GM19468 (cell line): ENCODE measurements around the gene COL8A2.

ENCODE experiments used
- ATAC-seq: cut with Tn5 transposase; IDR thresholded peaks from one replicate; pipeline ENCODE4 v1.9.1; 2021; ENCODE audit warnings: mild to moderate bottlenecking, moderate library complexity, moderate number of reproducible peaks; ENCODE audit not compliant: unreplicated experiment; ENCODE audit errors: extremely low read depth

Gene COL8A2

GRCh38 chr1:36116901-36117300 lies 8.1 kb downstream of the COL8A2 start:
- ATAC-seq = no peak

DNA sequence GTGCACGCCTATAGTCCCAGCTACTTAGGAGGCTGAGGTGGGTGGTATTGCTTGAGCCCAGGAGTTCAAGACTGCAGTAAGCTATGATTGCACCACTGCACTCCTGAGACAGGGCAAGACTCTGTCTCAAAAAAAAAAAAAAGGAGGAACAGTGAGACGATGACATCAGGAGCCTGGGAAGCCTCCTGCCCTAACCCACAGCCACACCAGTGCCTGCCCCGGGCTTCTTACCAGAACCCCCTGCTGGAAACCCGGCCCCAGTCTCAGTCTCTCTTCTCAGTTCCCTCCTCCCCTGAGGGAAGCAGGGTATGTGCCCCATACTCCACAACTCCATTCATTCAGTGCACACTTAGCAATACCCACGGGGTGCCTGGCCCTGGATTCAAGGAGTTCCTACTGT lies 9.1 kb downstream of the COL8A2 start:
- no peak for ATAC-seq

- ATAC-seq = no peak
These were observed 9.8 kb downstream of the COL8A2 start for GRCh38 chr1:36115200-36115669.

DNA sequence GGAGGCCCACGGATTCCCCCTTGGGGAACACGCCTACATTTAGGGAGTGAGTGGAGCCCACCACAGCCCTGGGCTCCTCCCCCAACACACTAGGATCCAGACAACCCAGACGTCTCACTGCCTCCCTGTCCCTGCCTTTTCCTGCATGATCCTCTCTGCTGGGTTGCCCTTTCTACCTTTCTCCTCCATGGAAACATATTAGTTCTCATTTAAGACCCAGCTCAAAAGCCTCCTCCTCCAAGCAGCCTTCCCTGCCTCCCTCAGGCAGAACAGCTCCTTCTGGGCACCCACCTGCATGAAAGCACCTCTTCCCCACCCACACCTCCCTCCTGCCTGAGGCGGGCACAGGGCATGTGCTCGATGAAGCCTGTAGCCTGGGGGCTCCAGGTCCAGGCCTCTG lies 10.7 kb downstream of the COL8A2 start:
- ATAC-seq = no peak

GRCh38 chr1:36112823-36113222 lies 12.2 kb downstream of the COL8A2 start:
- no peak for ATAC-seq

DNA sequence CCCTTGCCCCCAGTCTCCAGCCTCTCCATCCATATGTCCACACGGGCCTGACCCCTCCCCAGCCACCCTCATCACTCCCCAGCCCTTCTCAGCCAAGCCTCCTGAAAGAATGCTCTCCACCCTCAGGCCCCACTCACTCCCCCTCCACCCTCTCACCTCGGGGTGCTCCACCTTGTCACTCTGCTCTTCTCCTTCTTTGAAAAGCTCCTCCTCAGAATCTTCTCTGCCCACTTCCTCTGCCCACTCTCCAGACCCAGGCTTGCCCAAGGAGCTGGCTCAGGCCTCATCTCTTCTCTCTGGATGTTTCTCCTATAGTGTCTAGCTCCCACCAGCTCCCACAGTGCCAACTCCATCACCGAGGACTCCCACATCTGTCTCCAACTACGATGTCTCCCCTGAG lies 13.9 kb downstream of the COL8A2 start:
- ATAC-seq = no peak

DNA sequence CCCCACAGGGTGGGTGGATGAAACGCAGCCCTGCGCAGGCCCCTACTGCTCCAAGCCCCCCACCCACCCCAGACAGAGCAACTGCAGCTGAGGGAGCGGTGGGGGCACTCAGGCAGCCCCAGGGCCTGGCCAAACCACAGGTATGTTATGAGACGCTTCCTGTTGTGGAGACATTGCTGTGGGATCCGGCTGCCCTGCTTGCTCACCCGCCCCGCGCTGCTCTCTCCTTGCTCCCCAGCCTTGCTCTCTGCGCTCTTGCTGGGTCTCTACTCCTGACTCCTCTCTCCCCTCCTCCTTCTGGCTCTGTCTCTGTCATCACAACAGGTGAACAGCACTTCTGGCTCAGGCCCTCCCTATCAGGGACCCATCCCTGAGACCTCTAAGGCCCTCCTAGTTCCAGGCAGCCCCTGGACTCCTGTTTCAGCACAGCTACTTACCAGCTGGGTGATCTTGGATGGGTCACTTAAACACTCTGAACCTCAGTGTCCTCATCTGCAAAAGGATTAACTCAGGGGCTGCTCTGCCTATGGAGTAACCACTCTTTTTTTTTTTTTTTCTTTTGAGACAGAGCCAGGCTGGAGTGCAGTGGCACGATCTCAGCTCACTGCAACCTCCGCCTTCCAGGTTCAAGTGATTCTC lies 15.9 kb downstream of the COL8A2 start:
- ATAC-seq = no peak

- no peak for ATAC-seq
These were observed 16.7 kb downstream of the COL8A2 start for GRCh38 chr1:36108314-36108713.

- no peak for ATAC-seq
These were observed 17.6 kb downstream of the COL8A2 start for GRCh38 chr1:36107394-36107793.

- ATAC-seq = no peak
These were observed 18.8 kb downstream of the COL8A2 start for GRCh38 chr1:36106269-36106668.

- ATAC-seq = no peak
These were observed 23.5 kb downstream of the COL8A2 start for GRCh38 chr1:36101546-36101945.

DNA sequence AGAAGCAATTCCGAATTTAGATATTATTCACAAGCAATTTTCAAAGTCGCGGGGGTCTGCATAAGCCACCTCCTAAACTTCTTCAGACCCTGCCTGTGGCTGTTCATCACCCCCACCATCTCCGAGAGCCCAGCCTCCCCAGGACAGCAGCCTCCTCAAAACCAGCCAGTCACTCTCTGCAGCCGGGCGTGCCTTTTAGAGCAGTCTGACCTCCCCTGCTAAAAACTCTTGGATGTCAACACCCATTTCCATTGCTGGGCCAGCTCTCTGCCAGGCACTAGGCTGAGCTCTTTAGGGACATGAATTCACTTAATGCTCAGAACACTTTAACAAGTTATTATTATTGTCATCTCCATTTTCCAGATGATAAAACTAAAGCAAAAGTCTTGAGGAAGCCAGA lies 24.6 kb downstream of the COL8A2 start:
- ATAC-seq = no peak

DNA sequence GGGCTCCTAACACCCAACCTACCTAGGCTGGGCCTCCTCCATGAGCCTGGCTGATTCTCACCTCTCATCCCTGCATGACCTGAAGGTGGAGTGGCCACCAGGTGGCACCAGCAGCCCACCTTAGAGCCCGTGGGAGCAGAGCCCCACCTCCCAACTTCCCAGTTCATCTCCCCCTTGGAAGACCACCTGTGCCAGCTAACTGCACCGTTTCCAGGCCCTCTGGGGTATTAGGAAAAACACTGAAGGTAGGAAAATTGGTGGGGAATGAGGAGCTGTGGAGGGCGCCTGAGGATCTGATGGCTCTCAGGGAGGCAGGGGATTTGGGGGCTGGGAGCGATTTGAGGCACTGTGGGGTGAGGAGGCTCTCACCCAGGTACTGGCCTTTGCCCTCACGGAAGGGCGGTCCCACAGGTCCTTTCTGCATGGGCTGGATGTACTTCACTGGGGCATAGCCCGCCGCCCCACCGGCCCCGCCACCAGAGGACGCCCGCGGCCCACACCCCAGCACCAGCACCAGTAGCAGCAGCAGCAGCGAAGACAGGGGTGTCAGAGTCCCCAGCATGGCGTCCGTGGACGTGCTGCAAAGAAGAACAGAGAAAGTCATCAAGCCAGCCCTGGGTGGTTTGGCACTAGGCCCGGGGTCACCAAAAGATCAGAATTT lies 25.2 kb downstream of the COL8A2 start:
- no peak for ATAC-seq

DNA sequence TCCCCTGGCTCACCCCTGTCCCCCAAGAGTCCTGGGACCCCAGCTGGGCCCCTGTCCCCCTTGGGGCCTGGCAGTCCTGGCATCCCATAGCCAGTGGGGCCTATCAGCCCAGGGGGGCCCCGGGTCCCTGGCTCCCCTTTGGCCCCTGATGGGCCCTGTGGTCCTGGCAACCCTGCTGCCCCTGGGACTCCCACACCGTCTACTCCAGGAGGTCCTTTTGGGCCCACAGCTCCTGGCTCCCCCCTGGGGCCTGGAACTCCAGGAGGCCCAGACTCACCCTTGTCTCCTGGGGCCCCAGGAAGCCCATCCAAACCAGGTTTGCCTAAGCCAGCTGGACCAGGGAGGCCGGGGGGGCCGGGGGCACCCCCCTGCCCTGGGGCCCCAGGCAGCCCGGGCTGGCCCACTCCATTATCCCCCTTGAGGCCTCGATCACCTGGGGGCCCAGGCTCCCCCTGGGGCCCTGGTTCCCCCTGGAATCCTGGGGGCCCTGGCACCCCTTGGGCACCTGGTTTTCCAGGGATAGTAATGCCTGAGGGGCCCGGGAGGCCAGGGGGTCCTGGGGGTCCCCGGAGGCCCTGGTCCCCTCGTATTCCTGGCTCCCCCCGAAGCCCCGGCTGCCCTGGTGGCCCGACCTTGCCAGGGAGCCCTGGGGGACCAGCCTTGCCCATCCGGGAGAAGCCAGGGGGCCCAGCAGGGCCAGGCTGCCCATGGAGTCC lies 26.2 kb downstream of the COL8A2 start:
- no peak for ATAC-seq

- no peak for ATAC-seq
These were observed 27.1 kb downstream of the COL8A2 start for GRCh38 chr1:36097693-36098585.

DNA sequence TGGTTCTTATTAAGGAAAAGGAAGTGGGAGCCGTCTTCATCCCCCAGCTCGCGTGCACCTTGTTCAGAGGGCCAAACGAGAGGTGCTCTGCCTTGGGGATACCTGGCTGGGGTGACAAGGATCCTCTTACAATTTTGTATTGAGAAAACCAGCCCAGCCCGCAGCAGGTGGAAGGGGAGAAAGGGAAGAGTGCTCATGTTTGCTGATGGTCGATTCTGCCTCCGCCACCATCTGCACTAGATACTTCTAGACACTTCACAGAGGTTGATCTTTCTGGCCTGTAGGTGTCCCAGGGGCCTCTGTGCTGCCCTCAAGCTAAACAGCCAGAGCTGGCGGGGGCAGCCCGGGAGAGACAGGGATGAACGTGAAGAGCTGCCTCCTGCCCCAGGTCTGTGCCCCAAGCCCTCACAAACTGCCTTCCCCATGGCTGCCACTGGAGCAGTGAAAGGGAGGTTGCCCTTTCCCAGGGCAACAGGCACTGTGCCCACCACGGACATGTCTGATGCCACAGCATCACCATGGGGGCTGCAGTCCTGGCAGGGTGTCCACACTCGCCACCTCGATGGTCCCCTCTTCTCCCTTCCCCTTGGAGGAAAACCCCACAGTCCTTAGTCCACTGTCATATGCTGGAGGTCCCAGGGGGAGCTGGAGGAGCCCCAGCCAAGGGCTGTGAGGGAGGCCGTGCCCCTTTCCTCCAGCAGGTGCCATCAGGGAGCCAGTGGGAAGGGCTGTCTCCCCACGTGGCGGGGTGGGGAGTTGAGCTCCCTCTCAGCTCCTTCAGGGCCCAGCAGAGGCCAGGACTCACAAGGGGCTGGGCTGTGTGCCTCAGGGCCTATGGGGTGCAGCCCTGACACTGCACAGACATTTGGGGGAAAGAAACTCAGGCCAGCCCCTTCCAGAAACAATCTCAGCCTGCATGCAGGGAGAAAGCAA lies 28.3 kb downstream of the COL8A2 start:
- ATAC-seq = no peak

DNA sequence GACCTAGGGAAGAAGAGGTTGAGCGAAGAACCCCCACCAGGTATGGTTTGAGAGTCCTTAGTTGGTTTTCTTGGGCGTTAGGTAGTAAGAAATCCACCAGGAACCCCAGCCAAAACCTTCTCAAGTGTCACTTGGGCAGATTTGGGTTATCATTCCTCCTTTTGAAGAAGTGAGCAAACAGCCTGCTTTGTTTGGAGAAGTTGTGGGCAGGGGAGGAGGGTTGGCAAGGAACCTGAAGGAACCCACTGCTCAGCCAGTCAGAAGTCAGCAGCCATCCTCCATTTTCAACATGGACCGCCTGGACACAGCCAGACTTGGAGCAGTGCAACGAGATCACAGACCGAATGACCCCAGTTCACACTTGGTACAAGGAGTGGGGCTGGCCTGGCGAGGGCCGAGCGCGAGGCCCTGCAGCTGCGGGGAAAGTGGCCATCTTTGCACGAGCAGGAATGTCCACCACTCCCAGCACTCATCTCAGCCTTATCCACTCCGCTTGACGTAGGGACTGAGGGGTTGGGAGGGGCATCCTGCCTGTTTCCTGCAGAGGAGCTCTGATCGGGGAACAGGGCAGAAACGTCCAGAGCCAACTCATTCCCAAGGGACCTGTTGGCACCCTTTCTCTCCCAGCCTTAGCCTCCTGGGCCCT lies 29.1 kb downstream of the COL8A2 start:
- no peak for ATAC-seq

- no peak for ATAC-seq
These were observed 30.4 kb downstream of the COL8A2 start for GRCh38 chr1:36094621-36095061.

DNA sequence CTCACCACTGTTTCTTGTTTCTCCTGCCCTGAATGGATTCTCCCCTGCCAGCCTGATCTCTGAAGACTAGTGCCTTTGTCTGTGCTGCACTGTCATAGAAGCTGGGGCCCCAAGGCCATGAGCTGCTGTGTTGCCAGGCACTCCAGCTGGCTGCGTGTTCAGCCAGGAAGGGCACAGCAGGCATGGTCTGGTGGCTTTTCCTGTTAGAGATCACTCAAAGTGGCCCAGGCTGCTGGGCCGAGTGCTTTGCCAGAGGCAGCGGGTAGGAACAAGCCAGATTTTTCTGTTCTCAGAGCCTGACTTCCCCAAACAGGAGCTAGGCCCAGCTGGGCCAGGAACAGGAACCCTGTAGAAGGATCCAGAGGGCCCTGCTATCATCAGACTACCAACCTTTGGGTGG lies 31.1 kb downstream of the COL8A2 start:
- ATAC-seq = no peak
